DMS53 (cell line): Measurements from ENCODE around the gene ZNF512.

ENCODE experiments used
- DNase-seq: peaks from one replicate; lab custom pipeline; 2025; lab: John Stamatoyannopoulos, UW

Gene ZNF512

GRCh38 chr2:27638037-27638637 lies 55.3 kb downstream of the ZNF512 start:
- DNase-seq = no peak

GRCh38 chr2:27638709-27639108 lies 55.9 kb downstream of the ZNF512 start:
- no peak for DNase-seq

GRCh38 chr2:27640722-27641245 lies 57.9 kb downstream of the ZNF512 start:
- no peak for DNase-seq

- DNase-seq = no peak
Measured at GRCh38 chr2:27645197-27645596, 62.4 kb downstream of the ZNF512 start.

DNA sequence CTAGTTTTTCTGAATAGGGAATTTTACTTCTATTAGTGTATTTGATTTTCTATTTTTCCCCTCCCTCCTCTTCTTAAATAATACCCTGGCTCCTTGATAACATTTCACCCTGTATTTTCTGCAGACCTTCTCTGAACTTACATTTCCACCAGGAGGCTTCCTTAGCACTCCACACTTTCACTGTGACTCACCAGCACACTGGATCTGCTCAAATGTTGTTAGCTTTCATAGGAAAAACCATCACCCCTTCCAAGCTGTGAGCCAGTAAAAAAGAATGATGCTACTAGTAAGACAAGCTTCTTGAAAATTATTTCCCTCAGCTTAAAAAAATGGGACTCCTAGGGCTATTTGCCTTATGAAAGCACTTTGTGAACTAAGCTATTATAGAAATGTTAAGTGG lies 64.4 kb downstream of the ZNF512 start:
- no peak for DNase-seq

- DNase-seq = no peak
Measured at GRCh38 chr2:27647737-27648136, 64.9 kb downstream of the ZNF512 start.

DNA sequence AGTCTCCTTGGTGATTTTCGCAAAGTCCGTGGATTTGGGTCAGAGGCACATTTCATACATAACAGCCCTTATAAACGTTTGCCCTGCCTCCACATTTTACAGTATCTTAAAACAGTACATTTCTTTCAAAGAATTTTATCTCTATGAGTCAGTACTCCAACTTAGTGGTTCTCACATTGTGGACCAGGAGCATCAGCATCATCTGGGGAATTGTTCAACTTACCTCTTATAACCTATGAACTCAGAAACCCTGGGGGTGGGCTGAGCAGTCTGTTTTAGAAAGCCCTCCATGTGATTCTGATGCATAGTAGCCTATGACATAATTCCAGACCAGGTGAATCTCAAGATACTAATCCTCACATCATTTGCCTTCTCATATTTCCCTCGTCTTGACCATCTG lies 68.2 kb downstream of the ZNF512 start:
- no peak for DNase-seq

GRCh38 chr2:27652341-27652740 lies 69.5 kb downstream of the ZNF512 start:
- DNase-seq = no peak

- no peak for DNase-seq
Measured at GRCh38 chr2:27652790-27653189, 69.9 kb downstream of the ZNF512 start.

- DNase-seq = no peak
Measured at GRCh38 chr2:27653397-27653796, 70.6 kb downstream of the ZNF512 start.

GRCh38 chr2:27655155-27655951 lies 72.5 kb downstream of the ZNF512 start:
- no peak for DNase-seq

DNA sequence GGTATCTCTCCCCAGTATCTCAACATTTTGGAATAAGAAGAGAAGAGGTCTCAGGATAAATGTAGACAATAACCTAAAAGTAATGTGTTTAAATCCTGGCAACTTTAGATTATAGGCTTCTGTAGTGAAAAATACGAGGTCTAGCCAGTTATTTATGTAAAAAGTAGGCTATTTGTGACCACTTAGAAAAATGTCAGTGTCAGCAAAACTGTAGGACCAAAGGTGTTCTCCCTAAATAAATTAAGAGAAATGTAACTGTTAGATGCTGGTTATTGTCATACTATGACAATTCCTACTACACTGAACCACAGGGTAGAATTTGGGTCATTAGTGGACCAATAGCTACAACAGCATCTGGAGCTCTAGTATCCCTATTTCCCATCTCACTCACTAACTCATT lies 78.5 kb downstream of the ZNF512 start:
- no peak for DNase-seq

- peak; percentile 85 for DNase-seq
Measured at GRCh38 chr2:27663285-27664153, 80.7 kb downstream of the ZNF512 start, which contains the start of the genes SLC4A1AP and SUPT7L. SLC4A1AP (plus strand) TSS chr2:27663889; CDS start chr2:27663915, 26 bp downstream. SUPT7L (minus strand) TSS chr2:27663614; CDS start chr2:27662192, 1,422 bp downstream.

DNA sequence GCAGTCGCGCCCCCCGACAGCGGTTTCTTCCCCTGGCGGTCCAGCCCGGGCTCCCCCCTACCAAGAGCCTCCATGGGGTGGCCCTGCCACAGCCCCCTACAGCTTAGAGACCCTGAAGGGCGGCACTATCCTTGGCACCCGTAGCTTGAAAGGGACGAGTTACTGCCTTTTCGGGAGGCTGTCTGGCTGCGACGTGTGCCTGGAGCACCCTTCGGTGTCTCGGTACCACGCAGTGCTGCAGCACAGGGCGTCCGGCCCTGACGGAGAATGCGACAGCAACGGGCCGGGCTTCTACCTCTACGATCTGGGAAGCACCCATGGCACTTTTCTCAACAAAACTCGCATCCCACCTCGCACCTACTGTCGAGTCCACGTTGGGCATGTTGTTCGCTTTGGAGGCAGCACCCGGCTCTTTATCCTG lies 81.3 kb downstream of the ZNF512 start:
- DNase-seq = peak; percentile 39

GRCh38 chr2:27664622-27665363 lies 82.0 kb downstream of the ZNF512 start:
- no peak for DNase-seq

GRCh38 chr2:27667446-27667845 lies 84.6 kb downstream of the ZNF512 start:
- no peak for DNase-seq

DNA sequence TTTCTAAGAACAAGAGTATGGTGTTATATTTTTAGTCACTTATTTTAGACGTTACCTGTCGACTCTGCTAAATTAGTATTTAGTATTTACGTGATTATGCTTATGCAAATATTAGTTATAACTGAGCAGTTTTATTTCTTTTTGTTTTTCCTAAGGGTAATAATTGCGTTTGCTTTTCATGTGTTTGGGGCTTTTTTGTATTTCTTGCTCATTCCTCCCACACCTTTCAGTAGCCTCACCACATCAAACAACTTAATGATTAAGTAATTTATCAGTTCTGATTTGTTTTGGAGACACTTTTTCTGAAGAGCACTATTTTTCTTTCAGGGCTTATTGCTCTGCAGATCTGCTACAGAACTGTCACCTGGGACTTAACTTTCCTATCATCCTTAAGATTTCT lies 88.4 kb downstream of the ZNF512 start:
- no peak for DNase-seq
